ENCODE measurements around the gene LRRC57.
A peak's percentile ranks its signal among the peaks of the same experiment; 100 is the strongest.

LRRC57 gene

DNA sequence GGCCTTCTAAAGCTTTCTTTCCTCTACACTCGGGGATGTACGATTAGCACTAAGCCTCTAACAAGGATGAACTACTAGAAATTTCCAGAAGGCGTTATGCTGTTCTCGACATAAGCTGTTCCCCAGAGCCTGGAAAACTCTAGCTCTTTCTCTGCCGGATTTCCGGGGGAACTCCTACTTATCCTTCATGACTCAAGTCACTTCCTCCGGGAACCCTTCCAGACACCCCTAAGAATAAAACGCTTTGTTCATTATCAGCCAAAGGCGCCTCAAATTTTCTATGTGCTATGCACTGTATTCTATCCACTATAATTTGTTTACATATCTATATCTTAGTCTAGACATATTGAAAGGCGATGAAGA is 53.6 kb downstream of the LRRC57 start:
- H3K9me3 ChIP-seq (ENCODE audit: control insufficient read depth in 5 of 5, low read length in 5 of 5), result no peaks in the 10 kb centered on the region
- peak overlapping the region; percentile 100 for H3K27ac ChIP-seq (ENCODE audit: low read depth, low read length)
- H3K27me3 ChIP-seq (ENCODE audit: control insufficient read depth in 5 of 5, insufficient read depth in 4 of 5, low read length in 5 of 5), result no peaks in the 10 kb centered on the region
- peaks cover 5 to 74% (median 47%) of the 10 kb centered on the region in 5 donors for H3K4me1 ChIP-seq (ENCODE audit: control insufficient read depth in 5 of 5, insufficient read depth in 5 of 5, low read length in 5 of 5)
- peak overlapping the region; percentile 85 to 99 (median 98) for H3K9ac ChIP-seq (ENCODE audit: low read length in 5 of 5)
- peak overlapping the region; percentile 75 to 95 (median 94) for H3K4me3 ChIP-seq (ENCODE audit: low read depth in 1 of 5, low read length in 5 of 5)
- no peaks in the 10 kb centered on the region for H3K36me3 ChIP-seq (ENCODE audit: control insufficient read depth in 5 of 5, insufficient read depth in 5 of 5, low read length in 5 of 5)

DNA sequence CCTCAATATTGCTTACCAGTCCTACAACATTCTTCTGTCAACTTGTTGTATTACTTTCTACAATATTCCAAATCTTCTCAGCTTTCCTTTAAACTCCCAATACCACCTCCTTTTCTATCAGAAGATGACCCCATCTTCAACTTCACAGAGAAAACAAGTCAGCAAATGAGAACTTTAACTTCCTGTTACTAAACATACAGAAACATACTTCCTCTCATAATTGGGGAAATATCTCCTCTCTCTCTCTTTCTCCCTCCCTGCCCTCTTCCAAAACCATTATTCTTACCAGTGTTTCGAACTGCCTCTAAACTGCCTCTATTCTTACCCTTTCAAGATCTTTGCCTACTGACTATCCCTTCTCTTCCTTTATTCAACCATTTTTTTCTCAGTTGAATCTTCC is 54.9 kb downstream of the LRRC57 start:
- peak overlapping the region in 2 of 5 donors; percentile 7 to 31 for H3K9ac ChIP-seq (ENCODE audit: low read length in 5 of 5)
- no peaks in the 10 kb centered on the region for H3K9me3 ChIP-seq (ENCODE audit: control insufficient read depth in 5 of 5, low read length in 5 of 5)

DNA sequence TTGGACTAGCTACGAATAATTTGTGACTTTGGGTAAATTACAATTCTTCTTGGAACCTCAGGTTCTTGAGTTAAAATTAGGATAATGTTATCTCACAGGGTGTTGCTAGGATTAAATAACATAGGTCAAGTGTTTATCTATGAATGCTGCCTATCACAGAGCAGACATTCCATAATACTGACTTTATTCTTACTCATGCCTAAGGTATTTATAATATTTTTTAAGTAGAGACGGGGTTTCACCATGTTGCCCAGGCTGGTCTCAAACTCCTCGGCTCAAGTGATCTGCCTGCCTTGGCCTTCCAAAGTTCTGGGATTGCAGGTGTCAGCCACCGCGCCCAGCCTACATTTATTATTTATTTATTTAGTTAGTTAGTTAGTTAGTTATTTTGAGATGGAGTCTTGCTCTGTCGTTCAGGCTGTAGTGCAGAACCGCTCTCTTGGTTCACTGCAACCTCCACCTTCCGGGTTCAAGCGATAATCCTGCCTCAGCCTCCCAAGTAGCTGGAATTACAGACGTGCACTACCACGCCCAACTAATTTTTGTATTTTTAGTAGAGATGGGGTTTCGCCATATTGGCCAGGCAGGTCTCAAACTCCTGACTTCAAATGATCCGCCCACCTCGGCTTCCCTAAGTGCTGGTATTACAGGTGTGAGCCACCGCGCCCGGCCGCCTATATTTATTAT is 56.9 kb downstream of the LRRC57 start:
- no peaks in the 10 kb centered on the region for H3K36me3 ChIP-seq (ENCODE audit: control insufficient read depth in 5 of 5, insufficient read depth in 5 of 5, low read length in 5 of 5)
- H3K9me3 ChIP-seq (ENCODE audit: control insufficient read depth in 5 of 5, low read length in 5 of 5), result no peaks in the 10 kb centered on the region
- no peaks in the 10 kb centered on the region for H3K27me3 ChIP-seq (ENCODE audit: control insufficient read depth in 5 of 5, insufficient read depth in 4 of 5, low read length in 5 of 5)
- H3K27ac ChIP-seq (ENCODE audit: low read depth, low read length), result peak overlapping the region; percentile 99
- peak overlapping the region; percentile 83 to 99 (median 95) for H3K4me3 ChIP-seq (ENCODE audit: low read depth in 1 of 5, low read length in 5 of 5)
- H3K9ac ChIP-seq (ENCODE audit: low read length in 5 of 5), result peak overlapping the region; percentile 95 to 99 (median 98)
- peaks cover 5 to 56% (median 37%) of the 10 kb centered on the region in 5 donors for H3K4me1 ChIP-seq (ENCODE audit: control insufficient read depth in 5 of 5, insufficient read depth in 5 of 5, low read length in 5 of 5)

More for the DNA sequence above, 54.9 kb downstream of the LRRC57 start:
- H3K36me3 ChIP-seq (ENCODE audit: control insufficient read depth in 5 of 5, insufficient read depth in 5 of 5, low read length in 5 of 5), result no peaks in the 10 kb centered on the region
- H3K27me3 ChIP-seq (ENCODE audit: control insufficient read depth in 5 of 5, insufficient read depth in 4 of 5, low read length in 5 of 5), result no peaks in the 10 kb centered on the region
- H3K4me3 ChIP-seq (ENCODE audit: low read depth in 1 of 5, low read length in 5 of 5), result peak overlapping the region in 1 of 5 donors; percentile 6
- peak overlapping the region; percentile 100 for H3K27ac ChIP-seq (ENCODE audit: low read depth, low read length)
- H3K4me1 ChIP-seq (ENCODE audit: control insufficient read depth in 5 of 5, insufficient read depth in 5 of 5, low read length in 5 of 5), result peaks cover 5 to 68% (median 44%) of the 10 kb centered on the region in 5 donors

DNA sequence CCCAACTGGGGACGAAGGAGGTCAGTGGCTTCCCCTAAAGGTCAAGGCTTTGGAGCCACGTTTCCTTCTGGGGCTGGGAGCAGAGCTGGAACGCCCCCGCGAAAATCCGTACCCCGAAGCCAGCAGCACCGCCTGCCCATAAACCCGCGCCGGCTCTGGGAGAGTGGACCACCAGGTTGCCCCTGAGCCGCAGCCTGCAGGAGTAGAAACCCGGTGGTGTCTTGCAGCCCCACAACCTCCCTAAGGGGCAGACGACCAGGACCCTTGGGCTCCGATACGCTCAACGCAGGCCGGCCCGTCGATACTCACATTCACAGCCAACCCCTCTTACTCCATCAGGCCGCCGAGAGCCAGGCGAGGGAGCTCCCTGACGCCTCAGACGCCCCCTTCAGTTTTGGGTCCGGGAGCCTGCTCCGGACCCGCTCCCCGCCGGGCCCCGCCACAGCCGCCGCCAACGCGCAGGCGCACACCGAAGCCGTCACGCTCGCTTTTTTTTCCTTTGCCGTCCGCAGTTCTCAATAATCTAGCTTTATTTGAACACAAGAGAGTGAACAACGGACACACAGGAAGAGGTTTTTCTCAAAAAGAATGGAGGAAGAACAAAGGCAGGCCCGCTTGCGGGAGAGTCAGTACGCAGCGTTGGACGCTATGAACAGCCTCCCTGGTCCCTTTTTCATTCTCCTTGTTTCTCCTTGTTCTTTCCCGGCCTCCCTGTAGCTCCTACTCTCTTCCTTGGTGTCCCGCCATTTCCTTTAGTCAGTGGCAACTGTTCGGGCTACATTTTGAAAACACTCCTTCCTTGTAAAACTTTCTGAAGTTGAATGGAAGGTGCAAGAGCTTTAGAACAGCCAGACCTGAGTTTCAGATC is 57.7 kb downstream of the LRRC57 start, which contains the start of gene ZNF106:
Gene ZNF106, minus strand, starts transcription at position 471 of the 868 bp plus-strand sequence. CDS start 18,852 bp downstream, outside the sequence.
- no peaks in the 10 kb centered on the region for H3K36me3 ChIP-seq (ENCODE audit: control insufficient read depth in 5 of 5, insufficient read depth in 5 of 5, low read length in 5 of 5)
- peak within 1 kb of the TSS; percentile 83 to 99 (median 95) for H3K4me3 ChIP-seq (ENCODE audit: low read depth in 1 of 5, low read length in 5 of 5)
- no peaks in the 10 kb centered on the region for H3K9me3 ChIP-seq (ENCODE audit: control insufficient read depth in 5 of 5, low read length in 5 of 5)
- H3K4me1 ChIP-seq (ENCODE audit: control insufficient read depth in 5 of 5, insufficient read depth in 5 of 5, low read length in 5 of 5), result peaks cover 5 to 48% (median 29%) of the 10 kb centered on the region in 5 donors
- peak within 1 kb of the TSS; percentile 95 to 99 (median 98) for H3K9ac ChIP-seq (ENCODE audit: low read length in 5 of 5)
- H3K27me3 ChIP-seq (ENCODE audit: control insufficient read depth in 5 of 5, insufficient read depth in 4 of 5, low read length in 5 of 5), result no peaks in the 10 kb centered on the region
- peak within 1 kb of the TSS; percentile 99 for H3K27ac ChIP-seq (ENCODE audit: low read depth, low read length)

DNA sequence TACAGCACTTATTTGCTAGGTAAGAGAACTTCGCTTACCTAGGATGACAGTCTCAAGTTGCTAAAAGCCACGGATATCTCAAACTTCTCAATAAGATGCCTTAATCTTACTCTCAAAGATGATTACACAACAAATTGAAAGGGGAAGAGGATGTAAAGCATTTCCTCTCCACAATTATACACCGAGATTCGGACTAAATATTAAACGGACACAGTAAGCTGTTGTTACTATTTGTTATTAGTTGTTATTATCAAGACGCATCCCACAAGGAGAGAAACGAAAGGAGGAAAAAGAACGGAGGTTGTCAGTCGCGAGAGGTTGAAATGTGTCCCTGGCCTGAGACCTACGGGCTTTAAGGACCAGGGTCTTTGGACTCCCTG is 58.3 kb downstream of the LRRC57 start:
- Histone ChIP-seq H3K9me3 (ENCODE audit: control insufficient read depth in 5 of 5, low read length in 5 of 5) (no peaks in the 10 kb centered on the region), H3K36me3 (ENCODE audit: control insufficient read depth in 5 of 5, insufficient read depth in 5 of 5, low read length in 5 of 5) (peaks cover 0 to 2% (median 0%) of the 10 kb centered on the region in 5 donors), H3K27ac (ENCODE audit: low read depth, low read length) (peak overlapping the region; percentile 99), H3K27me3 (ENCODE audit: control insufficient read depth in 5 of 5, insufficient read depth in 4 of 5, low read length in 5 of 5) (no peaks in the 10 kb centered on the region), H3K9ac (ENCODE audit: low read length in 5 of 5) (peak overlapping the region; percentile 95 to 99 (median 98)), H3K4me1 (ENCODE audit: control insufficient read depth in 5 of 5, insufficient read depth in 5 of 5, low read length in 5 of 5) (peaks cover 5 to 44% (median 27%) of the 10 kb centered on the region in 5 donors), H3K4me3 (ENCODE audit: low read depth in 1 of 5, low read length in 5 of 5) (peak overlapping the region; percentile 83 to 99 (median 92))

Measured in subcutaneous abdominal adipose tissue (tissue), 5 donors.